HG03280 (cell line): ENCODE measurements around the gene HABP2.

Source experiments
- ATAC-seq: cut with Tn5 transposase; IDR thresholded peaks from one replicate; pipeline ENCODE4 v1.9.1; 2021; ENCODE audit warnings: mild to moderate bottlenecking, moderate library complexity; ENCODE audit not compliant: unreplicated experiment

Gene HABP2

GRCh38 chr10:113625461-113626186, 72.8 kb downstream of the HABP2 start:
- ATAC-seq: no peak

DNA sequence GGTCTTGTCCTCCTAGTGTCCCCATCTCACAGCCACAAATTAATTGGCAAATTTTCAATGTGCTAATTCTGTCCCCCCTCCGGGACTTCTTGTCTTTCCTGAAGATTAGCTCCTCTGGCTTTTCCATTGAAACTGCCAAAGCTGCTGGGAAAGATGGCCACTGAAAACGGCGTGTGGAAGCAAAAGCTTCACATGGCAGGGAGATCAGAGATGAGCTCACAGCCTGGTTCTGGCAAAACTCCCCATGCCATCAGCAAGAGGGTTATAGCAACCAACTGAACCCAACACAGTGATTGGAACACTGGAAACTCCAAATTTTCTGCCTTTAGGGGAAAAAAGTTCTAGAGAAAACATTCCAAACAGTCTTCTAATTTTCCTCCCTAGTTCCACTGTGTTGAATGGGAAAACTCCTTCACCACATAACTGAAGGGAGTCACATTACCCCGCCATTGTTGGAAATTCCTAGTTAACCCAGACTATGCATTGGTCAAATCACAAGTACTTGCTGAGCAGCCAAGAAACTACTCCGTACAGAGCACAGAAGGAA, 74.0 kb downstream of the HABP2 start:
- no peak for ATAC-seq

- ATAC-seq: no peak
These were observed 75.0 kb downstream of the HABP2 start for GRCh38 chr10:113627836-113628235.

GRCh38 chr10:113628607-113629153, 75.8 kb downstream of the HABP2 start:
- no peak for ATAC-seq

GRCh38 chr10:113630929-113631533, 78.2 kb downstream of the HABP2 start:
- ATAC-seq: no peak

- ATAC-seq: no peak
These were observed 79.0 kb downstream of the HABP2 start for GRCh38 chr10:113631684-113632367.
